ENCODE data around the gene SNTA1.
A peak's percentile ranks its signal among the peaks of the same experiment; 100 is the strongest.

Gene SNTA1

DNA sequence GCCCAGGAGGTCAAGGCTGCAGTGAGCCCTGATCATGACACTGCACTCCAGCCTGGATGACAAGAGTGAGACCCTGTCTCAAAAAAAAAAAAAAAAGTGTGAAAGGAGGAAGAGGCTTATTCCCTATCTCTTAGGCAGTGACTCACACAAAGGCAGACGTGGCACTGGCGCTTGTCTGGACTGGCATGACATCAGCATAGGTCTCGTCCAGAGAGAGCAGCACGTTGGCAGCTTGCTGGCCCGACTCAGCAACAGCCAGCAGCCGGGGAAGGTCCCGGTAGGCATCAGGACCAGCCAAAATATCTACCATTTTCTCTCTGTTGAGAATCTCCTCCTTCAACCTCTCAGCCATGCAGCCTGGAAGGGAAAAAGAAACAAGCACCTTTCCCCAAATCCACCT is 56.4 kb downstream of the SNTA1 start:
- Histone ChIP-seq H3K9me3 (ENCODE audit: low read depth, low read length) (no peaks in the 10 kb centered on the region), H3K27ac (no peak overlapping the region), H3K36me3 (ENCODE audit: insufficient read depth, low read length) (peaks cover 53% of the 10 kb centered on the region), H3K4me3 (no peak overlapping the region), H3K9ac (ENCODE audit: insufficient read length) (no peak overlapping the region)
- no peak for DNase-seq (ENCODE audit: low read depth, low spot score)
- TF ChIP-seq POLR2AphosphoS5 (IDR thresholded peaks at IDR 0.05; ENCODE audit: borderline replicate concordance, low read depth, low read length) (no peak), EZH2 (IDR thresholded peaks at IDR 0.05) (no peak), FOXP2 (optimal IDR thresholded peaks at IDR 0.05; ENCODE audit: control extremely low read depth, extremely low read length, insufficient read depth) (no peak)

GRCh38 chr20:33386673-33387072 is 56.9 kb downstream of the SNTA1 start:
- no peak overlapping the region for H3K27ac ChIP-seq
- no peak overlapping the region for H3K4me3 ChIP-seq
- DNase-seq (ENCODE audit: low read depth, low spot score), result no peak
- H3K9ac ChIP-seq (ENCODE audit: insufficient read length), result no peak overlapping the region
- peaks cover 58% of the 10 kb centered on the region for H3K36me3 ChIP-seq (ENCODE audit: insufficient read depth, low read length)
- TF ChIP-seq EZH2 (IDR thresholded peaks at IDR 0.05) (no peak), FOXP2 (optimal IDR thresholded peaks at IDR 0.05; ENCODE audit: control extremely low read depth, extremely low read length, insufficient read depth) (no peak), POLR2AphosphoS5 (IDR thresholded peaks at IDR 0.05; ENCODE audit: borderline replicate concordance, low read depth, low read length) (no peak)
- H3K9me3 ChIP-seq (ENCODE audit: low read depth, low read length), result no peaks in the 10 kb centered on the region

- Histone ChIP-seq H3K4me3 (no peak overlapping the region), H3K36me3 (ENCODE audit: insufficient read depth, low read length) (peaks cover 51% of the 10 kb centered on the region), H3K9ac (ENCODE audit: insufficient read length) (no peak overlapping the region), H3K9me3 (ENCODE audit: low read depth, low read length) (no peaks in the 10 kb centered on the region), H3K27ac (no peak overlapping the region)
- DNase-seq (ENCODE audit: low read depth, low spot score), result no peak
- TF ChIP-seq POLR2AphosphoS5 (IDR thresholded peaks at IDR 0.05; ENCODE audit: borderline replicate concordance, low read depth, low read length) (no peak), EZH2 (IDR thresholded peaks at IDR 0.05) (no peak), FOXP2 (optimal IDR thresholded peaks at IDR 0.05; ENCODE audit: control extremely low read depth, extremely low read length, insufficient read depth) (no peak)
Observed at GRCh38 chr20:33377366-33377765, 66.2 kb downstream of the SNTA1 start.

GRCh38 chr20:33373735-33374605 is 69.6 kb downstream of the SNTA1 start:
- TF ChIP-seq EZH2 (IDR thresholded peaks at IDR 0.05) (no peak), FOXP2 (optimal IDR thresholded peaks at IDR 0.05; ENCODE audit: control extremely low read depth, extremely low read length, insufficient read depth) (no peak), POLR2AphosphoS5 (IDR thresholded peaks at IDR 0.05; ENCODE audit: borderline replicate concordance, low read depth, low read length) (no peak)
- Histone ChIP-seq H3K36me3 (ENCODE audit: insufficient read depth, low read length) (peaks cover 47% of the 10 kb centered on the region), H3K9me3 (ENCODE audit: low read depth, low read length) (no peaks in the 10 kb centered on the region), H3K4me3 (no peak overlapping the region), H3K9ac (ENCODE audit: insufficient read length) (no peak overlapping the region), H3K27ac (no peak overlapping the region)
- DNase-seq (ENCODE audit: low read depth, low spot score), result no peak

GRCh38 chr20:33372993-33373441 is 70.5 kb downstream of the SNTA1 start:
- no peak for DNase-seq (ENCODE audit: low read depth, low spot score)
- Histone ChIP-seq H3K9ac (ENCODE audit: insufficient read length) (no peak overlapping the region), H3K4me3 (no peak overlapping the region), H3K36me3 (ENCODE audit: insufficient read depth, low read length) (peaks cover 39% of the 10 kb centered on the region), H3K9me3 (ENCODE audit: low read depth, low read length) (no peaks in the 10 kb centered on the region), H3K27ac (no peak overlapping the region)
- TF ChIP-seq EZH2 (IDR thresholded peaks at IDR 0.05) (no peak), POLR2AphosphoS5 (IDR thresholded peaks at IDR 0.05; ENCODE audit: borderline replicate concordance, low read depth, low read length) (no peak), FOXP2 (optimal IDR thresholded peaks at IDR 0.05; ENCODE audit: control extremely low read depth, extremely low read length, insufficient read depth) (no peak)

- H3K27ac ChIP-seq, result peak overlapping the region; percentile 13; the same call in 1 of the 2 replicates
- no peaks in the 10 kb centered on the region for H3K9me3 ChIP-seq (ENCODE audit: low read depth, low read length)
- H3K4me3 ChIP-seq, result no peak overlapping the region
- TF ChIP-seq POLR2AphosphoS5 (IDR thresholded peaks at IDR 0.05; ENCODE audit: borderline replicate concordance, low read depth, low read length), result no peak
- TF ChIP-seq EZH2 (IDR thresholded peaks at IDR 0.05), result no peak
- no peak for TF ChIP-seq FOXP2 (optimal IDR thresholded peaks at IDR 0.05; ENCODE audit: control extremely low read depth, extremely low read length, insufficient read depth)
- no peak for DNase-seq (ENCODE audit: low read depth, low spot score)
- peaks cover 54% of the 10 kb centered on the region for H3K36me3 ChIP-seq (ENCODE audit: insufficient read depth, low read length)
- H3K9ac ChIP-seq (ENCODE audit: insufficient read length), result no peak overlapping the region
Observed at GRCh38 chr20:33370291-33370690, 73.3 kb downstream of the SNTA1 start.

- no peak overlapping the region for H3K4me3 ChIP-seq
- peaks cover 58% of the 10 kb centered on the region for H3K36me3 ChIP-seq (ENCODE audit: insufficient read depth, low read length)
- DNase-seq (ENCODE audit: low read depth, low spot score), result no peak
- no peak for TF ChIP-seq POLR2AphosphoS5 (IDR thresholded peaks at IDR 0.05; ENCODE audit: borderline replicate concordance, low read depth, low read length)
- no peak for TF ChIP-seq FOXP2 (optimal IDR thresholded peaks at IDR 0.05; ENCODE audit: control extremely low read depth, extremely low read length, insufficient read depth)
- no peak for TF ChIP-seq EZH2 (IDR thresholded peaks at IDR 0.05)
- no peak overlapping the region for H3K9ac ChIP-seq (ENCODE audit: insufficient read length)
- no peaks in the 10 kb centered on the region for H3K9me3 ChIP-seq (ENCODE audit: low read depth, low read length)
- H3K27ac ChIP-seq, result no peak overlapping the region
Observed at GRCh38 chr20:33362898-33363297, 80.7 kb downstream of the SNTA1 start.

DNA sequence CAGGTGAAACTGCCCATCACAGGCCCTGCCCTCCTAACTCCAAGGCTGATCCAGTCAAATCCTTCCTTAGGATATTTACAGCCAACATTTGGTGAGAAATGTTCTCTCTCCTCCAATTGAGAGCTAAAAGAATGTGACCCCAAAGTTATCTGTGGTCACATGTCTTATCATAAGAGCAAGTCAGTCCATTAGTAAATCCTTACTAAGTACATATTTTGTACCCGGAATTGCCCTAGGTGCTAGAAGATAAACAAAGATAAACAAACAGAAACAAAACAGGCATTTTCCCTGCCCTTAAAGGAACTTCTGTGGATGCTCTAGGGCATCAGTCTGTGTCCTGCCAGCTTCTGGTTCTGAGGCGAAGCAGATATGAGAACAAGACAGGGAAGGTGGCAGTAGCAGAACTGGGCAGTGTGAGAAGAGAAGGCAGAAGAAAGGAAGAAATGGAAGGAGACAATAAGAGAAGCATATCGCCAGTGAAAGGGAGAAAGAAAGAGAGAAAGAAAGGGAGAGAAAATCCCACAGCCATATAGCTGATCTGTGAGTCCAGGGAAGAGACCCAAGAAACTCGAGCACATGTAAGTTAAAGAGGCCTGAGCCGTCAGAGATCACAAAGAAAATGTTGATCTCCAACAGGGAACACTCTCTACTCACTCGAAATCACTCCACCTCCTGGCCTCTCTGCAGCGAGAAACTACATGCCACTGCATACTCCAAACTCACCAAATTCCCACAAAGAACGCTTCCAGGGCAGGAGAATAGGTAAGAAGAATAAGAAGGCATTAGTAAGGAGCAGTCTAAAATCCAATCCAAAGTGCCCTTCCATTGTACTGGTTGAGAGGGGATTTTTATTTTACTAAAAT is 83.9 kb downstream of the SNTA1 start:
- H3K9ac ChIP-seq (ENCODE audit: insufficient read length), result no peak overlapping the region
- H3K4me3 ChIP-seq, result no peak overlapping the region
- TF ChIP-seq POLR2AphosphoS5 (IDR thresholded peaks at IDR 0.05; ENCODE audit: borderline replicate concordance, low read depth, low read length) (no peak), EZH2 (IDR thresholded peaks at IDR 0.05) (no peak), FOXP2 (optimal IDR thresholded peaks at IDR 0.05; ENCODE audit: control extremely low read depth, extremely low read length, insufficient read depth) (no peak)
- DNase-seq (ENCODE audit: low read depth, low spot score), result no peak
- no peaks in the 10 kb centered on the region for H3K9me3 ChIP-seq (ENCODE audit: low read depth, low read length)
- H3K36me3 ChIP-seq (ENCODE audit: insufficient read depth, low read length), result peaks cover 35% of the 10 kb centered on the region; the same call in 1 of the 2 replicates
- no peak overlapping the region for H3K27ac ChIP-seq
